Measurements from ENCODE around the gene ADAMTS13. TPM values are rescaled to one million over a fixed set of nuclear protein-coding genes. Genes with fewer than 3 reads are reported as not detected.

ADAMTS13 gene
- total and polyA plus RNA-seq, 4 donors = 6.5 to 13.3 (median 10.4) TPM

Other genes with a start within 250 kb of the ADAMTS13 start
- not detected for gene OBP2B, start 213.1 kb upstream of the ADAMTS13 start, total RNA-seq
- gene OBP2B, start 213.1 kb upstream of the ADAMTS13 start, polyA plus RNA-seq = not detected
- under 1 TPM; 0.08 to 0.75 TPM for gene ABO, start 147.2 kb upstream of the ADAMTS13 start, total RNA-seq
- under 1 TPM in 1 of 2 donors, not detected in 1; 0.10 TPM for gene ABO, start 147.2 kb upstream of the ADAMTS13 start, polyA plus RNA-seq
- 1 to 10 TPM; 4.9 to 9.4 TPM for gene SURF6, start 86.2 kb upstream of the ADAMTS13 start, total RNA-seq
- gene SURF6, start 86.2 kb upstream of the ADAMTS13 start, polyA plus RNA-seq = 10 to 100 TPM in 1 of 2 donors, 1 to 10 TPM in 1; 4.1 to 12.9 TPM
- gene MED22, start 74.2 kb upstream of the ADAMTS13 start, total RNA-seq = 10 to 100 TPM in 1 of 2 donors, 1 to 10 TPM in 1; 9.5 to 10.3 TPM
- gene MED22, start 74.2 kb upstream of the ADAMTS13 start, polyA plus RNA-seq = 10 to 100 TPM in 1 of 2 donors, 1 to 10 TPM in 1; 3.1 to 10.3 TPM
- 100 to 1,000 TPM; 571 to 930 TPM for gene RPL7A, start 74.1 kb upstream of the ADAMTS13 start, total RNA-seq
- gene RPL7A, start 74.1 kb upstream of the ADAMTS13 start, polyA plus RNA-seq = 100 to 1,000 TPM; 215 to 837 TPM
- gene SURF1, start 65.9 kb upstream of the ADAMTS13 start, total RNA-seq = 10 to 100 TPM; 20.7 to 42.8 TPM
- gene SURF1, start 65.9 kb upstream of the ADAMTS13 start, polyA plus RNA-seq = 100 to 1,000 TPM in 1 of 2 donors, 10 to 100 TPM in 1; 58.3 to 106 TPM
- gene SURF2, start 65.8 kb upstream of the ADAMTS13 start, total RNA-seq = 10 to 100 TPM in 1 of 2 donors, 1 to 10 TPM in 1; 6.0 to 13.5 TPM
- 10 to 100 TPM; 13.9 to 15.8 TPM for gene SURF2, start 65.8 kb upstream of the ADAMTS13 start, polyA plus RNA-seq
- 100 to 1,000 TPM; 196 to 386 TPM for gene SURF4, start 46.3 kb upstream of the ADAMTS13 start, total RNA-seq
- 100 to 1,000 TPM; 142 to 238 TPM for gene SURF4, start 46.3 kb upstream of the ADAMTS13 start, polyA plus RNA-seq
- under 1 TPM; 0.25 to 0.37 TPM for gene STKLD1, start 46.0 kb upstream of the ADAMTS13 start, total RNA-seq
- under 1 TPM; 0.28 to 0.85 TPM for gene STKLD1, start 46.0 kb upstream of the ADAMTS13 start, polyA plus RNA-seq
- 1 to 10 TPM; 8.7 to 9.5 TPM for gene REXO4, start 4.4 kb upstream of the ADAMTS13 start, total RNA-seq
- gene REXO4, start 4.4 kb upstream of the ADAMTS13 start, polyA plus RNA-seq = 10 to 100 TPM in 1 of 2 donors, 1 to 10 TPM in 1; 7.4 to 12.1 TPM
- 10 to 100 TPM; 10.1 to 26.8 TPM for gene CACFD1, start 37.6 kb downstream of the ADAMTS13 start, total RNA-seq
- gene CACFD1, start 37.6 kb downstream of the ADAMTS13 start, polyA plus RNA-seq = 10 to 100 TPM; 26.0 to 34.5 TPM
- 1 to 10 TPM; 2.7 to 3.9 TPM for gene SLC2A6, start 56.7 kb downstream of the ADAMTS13 start, total RNA-seq
- 1 to 10 TPM; 1.7 to 1.9 TPM for gene SLC2A6, start 56.7 kb downstream of the ADAMTS13 start, polyA plus RNA-seq
- not detected for gene MYMK, start 102.6 kb downstream of the ADAMTS13 start, total RNA-seq
- gene MYMK, start 102.6 kb downstream of the ADAMTS13 start, polyA plus RNA-seq = not detected
- gene ADAMTSL2, start 112.3 kb downstream of the ADAMTS13 start, total RNA-seq = 10 to 100 TPM in 1 of 2 donors, 1 to 10 TPM in 1; 1.8 to 18.2 TPM
- 10 to 100 TPM in 1 of 2 donors, 1 to 10 TPM in 1; 3.8 to 11.6 TPM for gene ADAMTSL2, start 112.3 kb downstream of the ADAMTS13 start, polyA plus RNA-seq
- 1 to 10 TPM; 3.0 to 3.7 TPM for gene FAM163B, start 187.0 kb downstream of the ADAMTS13 start, total RNA-seq
- gene FAM163B, start 187.0 kb downstream of the ADAMTS13 start, polyA plus RNA-seq = 1 to 10 TPM; 2.1 to 4.0 TPM
- gene DBH, start 214.0 kb downstream of the ADAMTS13 start, total RNA-seq = 1 to 10 TPM in 1 of 2 donors, under 1 TPM in 1; 0.37 to 2.4 TPM
- 10 to 100 TPM in 1 of 2 donors, 1 to 10 TPM in 1; 2.7 to 21.2 TPM for gene DBH, start 214.0 kb downstream of the ADAMTS13 start, polyA plus RNA-seq

Measured in liver (tissue), 4 donors.